K562 (cell line): ENCODE results near the gene GP1BB.

ENCODE experiments used
- BRF1 ChIP-seq: IDR thresholded peaks from 3 replicates; pipeline ENCODE4 v1.6.1; 2011; ENCODE audit warnings: borderline replicate concordance, mild to moderate bottlenecking; ENCODE audit not compliant: insufficient read length; ENCODE audit errors: extremely low read depth
- POLR2G ChIP-seq: fragments of 200-400 bp; formaldehyde crosslinking; IDR thresholded peaks from 2 replicates; pipeline ENCODE4 v1.6.1; 2017; ENCODE audit warnings: low read depth, mild to moderate bottlenecking, antibody characterized with exemption, low read length, moderate library complexity
- TF ChIP-seq, protein P1 (sequence below), 3 experiments: IDR thresholded peaks in 2 of 3; conservative IDR thresholded peaks in 1 of 3; 2 replicates each; pipeline ENCODE4 v1.5.1; 2011 to 2012; ENCODE audit warnings: low read length in 3 of 3, mild to moderate bottlenecking in 3 of 3, control low read depth in 2 of 3, improper control_type of control experiment in 1 of 3, inconsistent platforms in 1 of 3, low read depth in 1 of 3, mixed read lengths in 1 of 3, moderate library complexity in 1 of 3; ENCODE audit not compliant: insufficient read depth in 2 of 3

DNA sequence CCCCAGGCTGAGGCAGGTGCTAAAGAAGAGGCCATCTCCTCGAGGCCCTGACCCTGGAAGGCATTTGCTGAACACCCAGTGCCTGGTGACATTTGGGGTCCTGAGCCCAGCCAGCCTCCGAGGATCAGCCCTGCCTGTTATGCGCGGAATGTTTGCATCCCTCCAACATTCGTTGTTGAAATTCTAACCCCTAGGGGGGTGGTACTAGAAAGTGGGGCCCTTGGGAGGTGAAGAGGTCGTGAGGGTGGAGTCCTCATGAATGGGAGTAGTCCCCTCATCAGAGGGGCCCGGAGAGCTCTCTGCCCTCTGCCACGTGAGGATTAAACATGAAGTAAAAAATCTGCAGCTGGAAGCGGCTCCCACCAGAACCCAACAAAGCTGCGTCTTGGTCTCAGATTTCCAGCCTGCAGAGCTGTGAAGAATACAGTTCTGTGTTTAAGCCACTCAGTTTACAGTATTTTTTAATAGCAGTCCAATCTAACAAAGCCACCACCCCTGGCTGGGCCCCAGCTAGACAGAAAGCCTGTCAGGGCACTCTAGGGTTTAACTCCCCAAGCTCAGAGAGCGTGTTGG, 44.3 kb upstream of the GP1BB start:
- TF ChIP-seq, protein P1, sequence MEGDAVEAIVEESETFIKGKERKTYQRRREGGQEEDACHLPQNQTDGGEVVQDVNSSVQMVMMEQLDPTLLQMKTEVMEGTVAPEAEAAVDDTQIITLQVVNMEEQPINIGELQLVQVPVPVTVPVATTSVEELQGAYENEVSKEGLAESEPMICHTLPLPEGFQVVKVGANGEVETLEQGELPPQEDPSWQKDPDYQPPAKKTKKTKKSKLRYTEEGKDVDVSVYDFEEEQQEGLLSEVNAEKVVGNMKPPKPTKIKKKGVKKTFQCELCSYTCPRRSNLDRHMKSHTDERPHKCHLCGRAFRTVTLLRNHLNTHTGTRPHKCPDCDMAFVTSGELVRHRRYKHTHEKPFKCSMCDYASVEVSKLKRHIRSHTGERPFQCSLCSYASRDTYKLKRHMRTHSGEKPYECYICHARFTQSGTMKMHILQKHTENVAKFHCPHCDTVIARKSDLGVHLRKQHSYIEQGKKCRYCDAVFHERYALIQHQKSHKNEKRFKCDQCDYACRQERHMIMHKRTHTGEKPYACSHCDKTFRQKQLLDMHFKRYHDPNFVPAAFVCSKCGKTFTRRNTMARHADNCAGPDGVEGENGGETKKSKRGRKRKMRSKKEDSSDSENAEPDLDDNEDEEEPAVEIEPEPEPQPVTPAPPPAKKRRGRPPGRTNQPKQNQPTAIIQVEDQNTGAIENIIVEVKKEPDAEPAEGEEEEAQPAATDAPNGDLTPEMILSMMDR (IDR thresholded peaks at IDR 0.05 in 2 of 3, conservative IDR thresholded peaks at IDR 0.05 in 1 of 3; ENCODE audit: insufficient read depth in 2 of 3, low read depth in 1 of 3, low read length in 3 of 3): 0 out of 6 replicates have a peak, but pooled peaks of 1 of the 3 experiments have one; percentile 2
- TF ChIP-seq BRF1 (no peak), POLR2G (no peak)
